ENCODE results near the gene DGKI.

DNA sequence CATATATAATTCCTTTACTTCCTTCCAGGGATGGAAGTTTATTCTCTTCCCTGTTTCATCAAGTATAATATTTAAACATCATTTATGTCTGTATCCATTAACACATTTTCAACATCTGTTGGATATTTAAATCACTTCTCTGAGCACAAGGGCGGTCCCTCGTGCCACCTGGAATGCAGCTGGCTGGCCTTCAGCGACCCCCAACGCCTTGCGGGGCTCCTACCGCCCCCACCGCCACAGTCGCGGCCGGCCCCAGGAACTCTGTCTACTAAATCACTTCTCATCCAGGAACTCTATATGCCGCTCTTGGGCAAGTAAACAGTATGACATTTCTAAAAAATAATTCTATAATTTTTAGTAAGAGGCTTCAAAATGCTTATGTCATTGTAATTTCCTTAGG, 282.1 kb downstream of the DGKI start:
- TF ChIP-seq, protein P1, sequence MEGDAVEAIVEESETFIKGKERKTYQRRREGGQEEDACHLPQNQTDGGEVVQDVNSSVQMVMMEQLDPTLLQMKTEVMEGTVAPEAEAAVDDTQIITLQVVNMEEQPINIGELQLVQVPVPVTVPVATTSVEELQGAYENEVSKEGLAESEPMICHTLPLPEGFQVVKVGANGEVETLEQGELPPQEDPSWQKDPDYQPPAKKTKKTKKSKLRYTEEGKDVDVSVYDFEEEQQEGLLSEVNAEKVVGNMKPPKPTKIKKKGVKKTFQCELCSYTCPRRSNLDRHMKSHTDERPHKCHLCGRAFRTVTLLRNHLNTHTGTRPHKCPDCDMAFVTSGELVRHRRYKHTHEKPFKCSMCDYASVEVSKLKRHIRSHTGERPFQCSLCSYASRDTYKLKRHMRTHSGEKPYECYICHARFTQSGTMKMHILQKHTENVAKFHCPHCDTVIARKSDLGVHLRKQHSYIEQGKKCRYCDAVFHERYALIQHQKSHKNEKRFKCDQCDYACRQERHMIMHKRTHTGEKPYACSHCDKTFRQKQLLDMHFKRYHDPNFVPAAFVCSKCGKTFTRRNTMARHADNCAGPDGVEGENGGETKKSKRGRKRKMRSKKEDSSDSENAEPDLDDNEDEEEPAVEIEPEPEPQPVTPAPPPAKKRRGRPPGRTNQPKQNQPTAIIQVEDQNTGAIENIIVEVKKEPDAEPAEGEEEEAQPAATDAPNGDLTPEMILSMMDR (IDR thresholded peaks at IDR 0.05; ENCODE audit: low read depth, low read length, poor library complexity, severe bottlenecking): no peak
- no peak for TF ChIP-seq EZH2phosphoT487 (IDR thresholded peaks at IDR 0.05; ENCODE audit: borderline replicate concordance, low read length)
